Activated naive CD8-positive, alpha-beta T cell (primary cell): ENCODE data around the gene CDK19.

Experiments used
- H3K27ac Mint-ChIP-seq: one replicate; pipeline ENCODE4 v1.8.0; 2021; ENCODE audit warnings: mixed read lengths
- H3K27me3 Mint-ChIP-seq: one replicate; pipeline ENCODE4 v1.8.0; 2021; ENCODE audit warnings: mixed read lengths
- H3K36me3 Mint-ChIP-seq: one replicate; pipeline ENCODE4 v1.8.0; 2021; ENCODE audit warnings: mixed read lengths
- H3K4me1 Mint-ChIP-seq: one replicate; pipeline ENCODE4 v1.8.0; 2021; ENCODE audit warnings: low read depth, mixed read lengths
- H3K4me3 Mint-ChIP-seq: one replicate; pipeline ENCODE4 v1.8.0; 2021; ENCODE audit warnings: mild to moderate bottlenecking, mixed read lengths
- H3K9me3 Mint-ChIP-seq: one replicate; pipeline ENCODE4 v1.8.0; 2021; ENCODE audit warnings: low read depth, mixed read lengths

CDK19 gene

DNA sequence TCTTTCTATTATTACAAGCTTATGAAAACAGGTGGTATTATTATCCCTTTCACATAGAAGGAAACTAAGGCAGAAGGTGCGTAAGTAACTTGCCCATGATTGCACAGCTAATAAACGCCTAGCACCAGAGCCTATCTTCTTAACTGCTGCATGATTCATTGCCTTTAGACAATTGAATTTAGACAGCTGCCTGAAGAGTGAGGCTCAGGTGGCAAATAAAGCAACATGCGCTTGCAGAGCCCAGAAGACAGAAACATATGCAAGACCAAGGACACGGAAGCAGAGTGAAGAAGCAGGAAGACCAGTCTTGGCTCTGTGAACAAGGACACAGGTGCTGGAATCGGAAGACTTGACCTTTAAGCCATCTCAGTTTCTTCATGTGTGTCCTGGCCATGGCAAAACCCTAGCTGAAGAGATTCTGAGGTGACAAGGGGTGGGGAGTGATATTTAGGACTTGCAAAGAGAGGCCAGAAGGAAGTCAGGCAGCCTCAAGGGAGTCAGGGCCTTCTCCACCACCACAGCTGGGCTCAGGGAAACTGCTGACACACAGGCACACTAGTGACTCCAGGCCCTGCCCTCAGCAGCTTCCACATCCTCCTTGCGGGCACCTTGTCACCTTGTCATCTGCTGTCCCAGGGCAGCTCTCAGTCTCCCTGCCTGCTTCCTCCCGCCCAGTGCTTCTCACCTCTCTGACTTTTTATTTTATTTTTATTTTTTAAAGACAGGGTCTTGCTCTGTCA, 247.1 kb downstream of the CDK19 start:
- Mint-ChIP-seq H3K4me3 (no peak overlapping the region), H3K27me3 (no peaks in the 10 kb centered on the region), H3K27ac (no peak overlapping the region), H3K9me3 (no peaks in the 10 kb centered on the region), H3K4me1 (no peaks in the 10 kb centered on the region), H3K36me3 (no peaks in the 10 kb centered on the region)

DNA sequence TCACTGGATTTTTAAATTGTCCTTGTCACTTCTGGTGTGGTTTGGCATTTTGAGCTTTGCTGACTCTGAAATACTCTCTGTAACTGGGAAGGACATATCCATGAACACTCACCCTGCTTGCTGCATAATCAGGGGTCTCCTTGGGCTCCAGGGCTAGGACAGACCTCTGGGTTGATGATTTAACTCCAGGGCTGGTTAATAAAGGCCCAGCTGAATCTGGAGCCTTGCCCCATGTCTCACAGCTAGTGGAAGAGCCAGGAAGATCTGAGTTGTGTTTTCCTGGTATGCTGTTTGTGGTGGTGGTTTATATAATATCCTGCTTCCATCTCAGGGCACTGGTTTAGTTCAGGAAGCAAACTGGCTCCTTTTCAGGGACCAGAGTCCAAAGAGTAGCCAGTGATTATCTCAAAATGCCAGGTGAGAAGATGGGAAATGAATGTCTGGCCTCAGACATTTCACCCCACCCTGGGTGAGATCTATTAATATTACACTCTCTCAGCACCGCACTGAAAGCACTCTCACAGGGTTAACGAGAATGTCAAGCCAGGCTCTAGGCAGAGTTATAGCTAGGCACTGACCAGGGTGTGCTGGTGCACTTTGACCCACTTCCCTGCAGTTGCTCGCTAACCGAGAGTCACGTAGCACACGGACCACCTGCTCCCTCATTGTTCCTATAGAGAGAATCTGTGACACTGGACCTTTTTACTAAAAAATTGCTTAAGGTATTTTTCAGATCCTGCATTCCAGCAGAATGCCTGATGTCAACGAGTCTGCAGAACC, 248.7 kb downstream of the CDK19 start:
- Mint-ChIP-seq H3K36me3 (peaks cover 2% of the 10 kb centered on the region), H3K4me1 (peaks cover 7% of the 10 kb centered on the region), H3K4me3 (no peak overlapping the region), H3K9me3 (no peaks in the 10 kb centered on the region), H3K27me3 (no peaks in the 10 kb centered on the region), H3K27ac (no peak overlapping the region)

DNA sequence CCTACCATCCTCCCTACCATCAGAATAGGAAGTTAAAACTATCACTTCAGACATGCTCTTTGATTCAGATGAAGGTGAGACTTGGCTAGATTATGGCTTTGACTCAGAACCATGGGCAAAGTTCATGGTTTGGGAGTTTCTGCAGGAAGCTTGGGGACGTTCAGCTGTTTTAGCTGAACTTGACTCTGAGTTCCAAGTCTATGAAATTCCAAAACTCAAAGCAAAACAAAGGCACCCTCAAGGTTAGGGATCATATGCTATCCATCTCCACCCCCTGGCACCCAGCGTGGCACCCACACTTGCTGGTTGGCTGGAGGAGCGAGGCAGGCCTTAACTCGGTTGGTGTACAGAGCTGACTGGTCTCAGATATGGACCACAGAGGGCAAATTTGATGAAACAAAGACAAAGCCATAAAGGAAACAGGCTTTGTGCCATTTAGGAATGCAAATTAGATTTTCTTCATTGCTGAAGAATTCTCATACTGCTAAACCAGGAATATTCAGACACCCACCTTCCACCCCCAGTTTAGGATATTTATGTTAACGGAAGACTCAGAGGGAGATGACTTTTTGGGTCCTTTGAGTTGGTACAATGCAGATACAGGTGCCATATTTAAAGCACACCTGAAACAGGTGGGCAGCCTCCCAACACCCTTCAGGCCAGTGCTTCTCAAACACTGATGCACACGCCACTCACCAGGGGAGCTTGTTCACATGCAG, 250.4 kb downstream of the CDK19 start:
- Mint-ChIP-seq H3K4me1 (peaks cover 23% of the 10 kb centered on the region), H3K9me3 (no peaks in the 10 kb centered on the region), H3K36me3 (peaks cover 2% of the 10 kb centered on the region), H3K27me3 (no peaks in the 10 kb centered on the region), H3K27ac (no peak overlapping the region), H3K4me3 (no peak overlapping the region)

DNA sequence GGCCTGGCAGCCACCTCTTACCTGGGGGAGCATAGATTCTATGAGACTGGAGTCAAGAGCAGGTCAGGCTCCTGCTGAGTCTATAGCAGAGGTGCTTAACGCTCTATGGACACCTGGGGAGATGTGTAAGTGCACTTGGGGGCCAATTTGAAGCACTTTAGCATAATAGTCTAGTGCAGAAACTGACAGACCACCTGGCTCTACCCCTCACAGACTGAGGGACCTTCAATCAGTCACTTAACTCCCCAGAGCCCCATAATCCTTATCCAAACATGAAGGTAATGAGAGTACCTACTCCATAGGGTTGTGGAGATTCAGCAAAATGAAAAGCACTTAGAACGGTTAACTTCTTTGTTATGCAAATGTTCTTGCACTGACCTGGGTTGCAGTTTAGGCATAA, 251.6 kb downstream of the CDK19 start:
- H3K27ac Mint-ChIP-seq, result no peak overlapping the region
- H3K4me1 Mint-ChIP-seq, result peaks cover 30% of the 10 kb centered on the region
- no peaks in the 10 kb centered on the region for H3K9me3 Mint-ChIP-seq

DNA sequence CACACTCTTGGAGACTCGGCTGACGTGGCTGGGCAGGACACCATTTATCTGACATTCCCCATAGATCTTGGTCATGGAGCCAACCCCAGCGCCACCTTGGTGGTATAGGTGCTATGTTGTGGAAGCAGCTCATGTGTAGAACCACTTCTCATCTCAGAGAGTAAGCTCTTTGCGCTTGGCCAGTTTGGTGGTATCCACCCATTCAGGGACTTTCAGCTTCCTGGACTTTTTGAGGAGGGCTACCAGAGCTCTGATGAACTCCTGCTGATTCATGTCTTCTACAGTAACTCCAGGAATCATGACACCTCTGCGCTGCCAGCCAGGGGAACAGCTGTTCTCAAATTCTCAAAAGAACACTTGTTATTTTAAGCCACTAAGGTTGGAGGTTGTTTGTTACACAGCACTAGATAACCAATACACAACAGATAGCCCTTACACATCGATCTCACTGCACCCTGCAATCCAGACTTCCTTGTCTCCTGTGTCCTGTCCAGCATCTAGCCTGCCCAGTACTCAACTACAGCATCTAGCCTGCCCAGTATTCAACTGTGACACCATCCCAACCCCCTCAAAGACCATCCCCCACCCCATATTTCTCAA, 252.9 kb downstream of the CDK19 start:
- no peaks in the 10 kb centered on the region for H3K27me3 Mint-ChIP-seq
- peak overlapping the region; percentile 41 for H3K4me3 Mint-ChIP-seq
- peaks cover 4% of the 10 kb centered on the region for H3K36me3 Mint-ChIP-seq
- peaks cover 30% of the 10 kb centered on the region for H3K4me1 Mint-ChIP-seq
- no peaks in the 10 kb centered on the region for H3K9me3 Mint-ChIP-seq
- H3K27ac Mint-ChIP-seq, result no peak overlapping the region

More for the DNA sequence above, 251.6 kb downstream of the CDK19 start:
- H3K4me3 Mint-ChIP-seq, result no peak overlapping the region
- no peaks in the 10 kb centered on the region for H3K27me3 Mint-ChIP-seq
- peaks cover 4% of the 10 kb centered on the region for H3K36me3 Mint-ChIP-seq

DNA sequence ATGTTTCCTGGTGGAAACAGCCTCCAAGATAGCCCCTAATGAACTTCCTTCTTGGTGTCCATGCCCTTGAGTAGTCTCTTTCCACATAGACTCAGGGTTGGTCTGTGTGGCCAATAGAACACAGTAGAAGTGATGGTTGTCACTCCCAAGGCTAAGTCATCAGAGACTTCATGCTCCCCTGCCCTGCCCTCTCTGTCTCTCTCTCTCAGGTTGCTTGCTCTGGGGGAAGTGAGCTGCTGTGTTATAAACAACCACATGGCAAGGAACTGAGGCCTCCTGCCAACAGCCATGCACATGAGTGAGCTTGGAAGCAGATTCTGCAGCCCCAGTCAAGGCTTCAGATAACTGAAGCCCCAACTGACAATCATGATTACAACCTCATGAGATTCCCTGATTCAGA, 253.6 kb downstream of the CDK19 start:
- Mint-ChIP-seq H3K27ac (no peak overlapping the region), H3K4me1 (peaks cover 30% of the 10 kb centered on the region), H3K36me3 (peaks cover 4% of the 10 kb centered on the region), H3K9me3 (no peaks in the 10 kb centered on the region), H3K27me3 (no peaks in the 10 kb centered on the region), H3K4me3 (no peak overlapping the region)

DNA sequence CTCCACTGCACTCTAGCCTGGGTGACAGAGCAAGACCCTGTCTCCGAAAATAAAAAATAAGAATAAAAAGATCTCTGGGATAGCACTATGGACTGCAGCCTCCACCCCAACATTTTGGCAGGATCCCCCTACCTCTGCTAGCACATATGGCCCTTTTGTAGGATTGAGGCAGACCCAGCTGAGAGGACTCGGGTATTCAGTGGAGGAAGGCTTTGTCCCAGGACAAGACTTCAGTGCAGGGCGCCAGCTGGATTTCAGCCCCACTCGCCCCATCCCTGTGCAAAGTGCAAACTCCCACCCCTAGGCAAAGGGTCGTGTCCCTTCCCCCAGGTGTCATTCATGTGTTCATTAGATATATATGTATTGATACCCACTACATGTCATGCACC, 254.3 kb downstream of the CDK19 start:
- H3K9me3 Mint-ChIP-seq, result no peaks in the 10 kb centered on the region
- H3K27ac Mint-ChIP-seq, result peak overlapping the region; percentile 0
- H3K4me1 Mint-ChIP-seq, result peaks cover 30% of the 10 kb centered on the region
- H3K36me3 Mint-ChIP-seq, result peaks cover 4% of the 10 kb centered on the region
- no peaks in the 10 kb centered on the region for H3K27me3 Mint-ChIP-seq
- no peak overlapping the region for H3K4me3 Mint-ChIP-seq

DNA sequence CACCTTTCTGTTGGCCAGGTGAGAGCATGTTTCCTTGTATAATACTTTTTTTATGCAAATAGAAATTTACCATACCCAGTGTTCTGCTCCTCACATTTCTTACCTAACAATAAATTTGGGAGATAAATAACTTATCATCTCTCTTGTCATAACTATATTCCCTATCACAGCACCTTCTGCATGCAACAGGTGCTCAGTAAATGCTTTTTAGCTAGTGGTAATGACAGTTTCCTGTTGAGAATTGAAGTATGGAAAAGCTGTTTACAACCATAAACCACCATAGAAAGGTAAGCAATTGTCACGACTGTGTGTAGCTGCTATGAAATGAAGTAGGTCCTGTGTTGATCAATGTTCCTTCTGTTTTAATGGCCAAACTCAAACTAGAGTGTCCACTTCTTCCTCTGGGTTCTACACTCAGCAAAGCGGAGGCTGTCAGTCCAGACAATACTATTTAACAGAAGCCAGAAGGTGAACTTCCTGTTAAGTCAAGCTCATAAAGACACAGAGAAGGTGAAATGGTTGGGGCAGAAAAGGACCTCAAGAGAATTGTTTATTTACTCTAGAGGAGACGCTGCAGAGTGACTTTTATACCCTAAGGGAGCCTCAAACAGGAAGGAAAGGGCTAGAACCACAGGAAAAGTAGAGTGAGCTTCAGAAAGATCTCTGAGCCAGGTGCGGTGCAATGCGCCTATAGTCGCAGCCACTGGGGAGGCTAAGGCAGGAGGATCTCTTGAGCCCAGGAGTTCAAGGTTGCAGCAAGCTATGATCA, 254.8 kb downstream of the CDK19 start:
- Mint-ChIP-seq H3K4me3 (peak overlapping the region; percentile 36), H3K27me3 (no peaks in the 10 kb centered on the region), H3K27ac (peak overlapping the region; percentile 0), H3K4me1 (peaks cover 30% of the 10 kb centered on the region), H3K9me3 (no peaks in the 10 kb centered on the region), H3K36me3 (peaks cover 4% of the 10 kb centered on the region)
